HepG2 (cell line): ENCODE measurements around the gene RASD1. TPM values are rescaled to one million over a fixed set of nuclear protein-coding genes. Genes with fewer than 3 reads are reported as not detected.

Experiments
- ATAD3A ChIP-seq: sonication (generic); formaldehyde crosslinking; IDR thresholded peaks from 2 replicates; pipeline ENCODE4 v1.4.0; 2020; ENCODE audit warnings: missing genetic modification reagents
- ATF7-NPFF ChIP-seq: sonication (generic); formaldehyde crosslinking; IDR thresholded peaks from 2 replicates; pipeline ENCODE4 v1.8.1; 2023; ENCODE audit warnings: mild to moderate bottlenecking, low read depth, missing genetic modification reagents, moderate library complexity
- DPF2 ChIP-seq: sonication (generic); formaldehyde crosslinking; IDR thresholded peaks from 2 replicates; pipeline ENCODE4 v1.4.0; 2020; ENCODE audit warnings: mild to moderate bottlenecking, low read depth, missing genetic modification reagents, borderline replicate concordance
- ELF1 ChIP-seq: sonication (generic); formaldehyde crosslinking; IDR thresholded peaks from 2 replicates; pipeline ENCODE4 v1.4.0; 2020; ENCODE audit warnings: missing genetic modification reagents
- FOXA3 ChIP-seq: IDR thresholded peaks from 2 replicates; pipeline ENCODE4 v1.6.1; 2016; ENCODE audit warnings: missing genetic modification reagents, missing compliant biosample characterization
- GLMP ChIP-seq: sonication (generic); formaldehyde crosslinking; IDR thresholded peaks from 2 replicates; pipeline ENCODE4 v1.9.0; 2021; ENCODE audit warnings: missing genetic modification reagents, mild to moderate bottlenecking, borderline replicate concordance
- KDM6A ChIP-seq: IDR thresholded peaks from 2 replicates; pipeline ENCODE4 v1.6.1; 2016; ENCODE audit warnings: low read depth
- KLF16 ChIP-seq, 2 experiments: sonication (generic) in 1 of 2; formaldehyde crosslinking in 1 of 2; IDR thresholded peaks; 2 replicates each; pipeline versions ENCODE4 v1.6.1 to v1.8.0; 2016 to 2023; ENCODE audit warnings: missing genetic modification reagents in 2 of 2, missing compliant biosample characterization in 1 of 2
- NCOR1 ChIP-seq: fragments of 200-600 bp; sonication (generic); IDR thresholded peaks from 2 replicates; pipeline ENCODE4 v1.7.0; 2017; ENCODE audit warnings: antibody characterized with exemption, low read length, borderline replicate concordance
- PAF1 ChIP-seq: IDR thresholded peaks from 2 replicates; pipeline ENCODE4 v1.6.1; 2016; ENCODE audit warnings: missing genetic modification reagents, missing compliant biosample characterization
- PHF21A ChIP-seq: sonication (generic); formaldehyde crosslinking; IDR thresholded peaks from 2 replicates; pipeline ENCODE4 v1.5.0; 2020; ENCODE audit warnings: mild to moderate bottlenecking, missing genetic modification reagents
- POGZ ChIP-seq: sonication (generic); formaldehyde crosslinking; IDR thresholded peaks from 2 replicates; pipeline ENCODE4 v1.4.0; 2020; ENCODE audit warnings: mild to moderate bottlenecking, missing genetic modification reagents
- PRDM4 ChIP-seq: sonication (generic); formaldehyde crosslinking; IDR thresholded peaks from 2 replicates; pipeline ENCODE4 v1.9.0; 2021; ENCODE audit warnings: missing genetic modification reagents, borderline replicate concordance
- RXRB ChIP-seq: IDR thresholded peaks from 2 replicates; pipeline ENCODE4 v1.6.1; 2016; ENCODE audit warnings: borderline replicate concordance, missing genetic modification reagents, missing compliant biosample characterization
- TRIM24 ChIP-seq: sonication (generic); formaldehyde crosslinking; IDR thresholded peaks from 2 replicates; pipeline ENCODE4 v1.8.0; 2022; ENCODE audit warnings: mild to moderate bottlenecking, missing genetic modification reagents
- ZBTB21 ChIP-seq: sonication (generic); formaldehyde crosslinking; IDR thresholded peaks from 2 replicates; pipeline ENCODE4 v1.4.0; 2020; ENCODE audit warnings: missing genetic modification reagents
- ZBTB37 ChIP-seq: sonication (generic); formaldehyde crosslinking; IDR thresholded peaks from 2 replicates; pipeline ENCODE4 v1.4.0; 2020; ENCODE audit warnings: mild to moderate bottlenecking, missing genetic modification reagents
- ZMYM2 ChIP-seq: sonication (generic); formaldehyde crosslinking; IDR thresholded peaks from 2 replicates; pipeline ENCODE4 v1.8.0; 2022; ENCODE audit warnings: mild to moderate bottlenecking, missing genetic modification reagents
- ZNF20 ChIP-seq: sonication (generic); formaldehyde crosslinking; IDR thresholded peaks from 2 replicates; pipeline ENCODE4 v1.4.0; 2020; ENCODE audit warnings: mild to moderate bottlenecking, moderate library complexity, missing genetic modification reagents
- ZNF770 ChIP-seq: sonication (generic); formaldehyde crosslinking; IDR thresholded peaks from 2 replicates; pipeline ENCODE4 v1.5.0; 2020; ENCODE audit warnings: mild to moderate bottlenecking, missing genetic modification reagents
- ZNF883 ChIP-seq: sonication (generic); formaldehyde crosslinking; IDR thresholded peaks from 2 replicates; pipeline ENCODE4 v1.5.1; 2020; ENCODE audit warnings: mild to moderate bottlenecking, missing genetic modification reagents; ENCODE audit errors: not compliant biosample characterization
- ZSCAN29 ChIP-seq: sonication (generic); formaldehyde crosslinking; conservative IDR thresholded peaks from 2 replicates; pipeline ENCODE4 v1.4.0; 2020; ENCODE audit warnings: mild to moderate bottlenecking, missing genetic modification reagents
- polyA plus RNA-seq, 8 experiments: library from polyadenylated mRNA; depleted of rRNA in 3 of 8; stranded (reverse) in 7 of 8; unstranded in 1 of 8; fragments of >200 nt; fragmentation: Illumina TruSeq in 4 of 8; extraction: Trizol in 4 of 8; gene quantifications; 2 replicates each; pipeline versions ENCODE4 v1.2.1 to v1.2.3, GENCODE V29; 2011 to 2016; ENCODE audit warnings: low read depth in 4 of 8, missing spikeins in 1 of 8, mixed read lengths in 1 of 8; ENCODE audit not compliant: insufficient read depth in 1 of 8
- total RNA-seq, 5 experiments: library from RNA; depleted of rRNA; stranded (reverse); fragments of >200 nt; fragmentation: Illumina TruSeq; extraction: Trizol; gene quantifications; 2 replicates each; pipeline ENCODE4 v1.2.3, GENCODE V29; 2016; ENCODE audit warnings: low read depth in 1 of 5

Gene RASD1
- total and polyA plus RNA-seq, 2 of the 13 experiments (the other 11 are each of a cell fraction or from before 2014, with no cell fraction given): 1.6 to 4.2 TPM

GRCh38 chr17:17538417-17539391 is 42.5 kb upstream of the RASD1 start (continued):
- TF ChIP-seq ZNF770 (CRISPR knock-in tag): peak; percentile 100
- TF ChIP-seq ATF7-NPFF (CRISPR knock-in tag): no peak
- TF ChIP-seq PAF1 (CRISPR knock-in tag): no peak
- TF ChIP-seq FOXA3 (CRISPR knock-in tag): peak; percentile 99
- peak; percentile 91; the same call in 1 of the 2 replicates for TF ChIP-seq NCOR1
- no peak for TF ChIP-seq ZNF883 (CRISPR knock-in tag)
- TF ChIP-seq PHF21A (CRISPR knock-in tag): peak; percentile 70; the same call in 1 of the 2 replicates
- TF ChIP-seq GLMP (CRISPR knock-in tag): no peak
- no peak for TF ChIP-seq ELF1 (CRISPR knock-in tag)
- TF ChIP-seq ATAD3A (CRISPR knock-in tag): no peak
- TF ChIP-seq KLF16 (CRISPR knock-in tag; IDR thresholded peaks at IDR 0.05): peak in 1 of 2 experiments; percentile 87; a peak in 2 of 4 replicates
- TF ChIP-seq KDM6A: peak; percentile 91
- TF ChIP-seq RXRB (CRISPR knock-in tag): peak; percentile 93
- TF ChIP-seq ZMYM2 (CRISPR knock-in tag): peak; percentile 65
- no peak for TF ChIP-seq ZSCAN29 (CRISPR knock-in tag)
- peak; percentile 63; the same call in 1 of the 2 replicates for TF ChIP-seq ZBTB21 (CRISPR knock-in tag)
- TF ChIP-seq POGZ: peak; percentile 53
- TF ChIP-seq TRIM24 (CRISPR knock-in tag): no peak
- TF ChIP-seq ZNF20 (CRISPR knock-in tag): no peak
- peak; percentile 90 for TF ChIP-seq ZBTB37 (CRISPR knock-in tag)
- TF ChIP-seq DPF2 (CRISPR knock-in tag): peak; percentile 82
- no peak for TF ChIP-seq PRDM4
